ENCODE measurements around the gene ANKMY1. TPM values are rescaled to one million over a fixed set of nuclear protein-coding genes. Genes with fewer than 3 reads are reported as not detected.

ANKMY1 gene
- total RNA-seq, 1 experiment from 2014 or later: 28.3 TPM

DNA sequence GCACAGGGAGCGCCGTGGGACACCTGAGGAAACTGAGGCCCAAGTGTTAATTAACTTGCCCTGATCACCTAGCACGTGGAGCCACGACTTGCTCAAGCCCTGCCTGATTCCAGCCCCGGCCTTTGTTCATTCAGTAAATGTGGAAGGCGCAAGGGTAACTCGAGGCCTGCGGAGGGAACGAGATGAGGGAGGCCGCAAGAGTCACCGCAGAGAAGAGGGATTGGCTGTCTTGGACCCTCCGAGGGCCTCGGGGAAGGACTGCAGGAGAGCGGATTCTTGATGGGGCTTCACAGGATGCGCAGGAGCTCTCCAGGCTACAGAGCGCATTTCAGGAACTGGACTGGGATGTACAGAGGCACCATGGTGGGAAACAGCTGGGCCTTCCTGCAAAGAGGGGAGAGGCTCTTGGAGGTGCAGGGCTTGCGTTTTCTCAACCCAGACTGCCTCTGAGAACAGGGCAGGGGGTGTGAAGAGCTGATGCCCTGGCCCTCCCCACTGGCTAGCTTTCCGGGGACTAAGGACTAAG lies 511 bp upstream of the ANKMY1 start (continued):
- no peak for TF ChIP-seq TCF7L2 (IDR thresholded peaks at IDR 0.05; ENCODE audit: borderline replicate concordance, extremely low read depth, insufficient read depth, insufficient read length)
- no peak for TF ChIP-seq EZH2phosphoT487 (IDR thresholded peaks at IDR 0.05; ENCODE audit: borderline replicate concordance)
- no peak for TF ChIP-seq ZNF274 (IDR thresholded peaks at IDR 0.05; ENCODE audit: low read depth, low read length)

DNA sequence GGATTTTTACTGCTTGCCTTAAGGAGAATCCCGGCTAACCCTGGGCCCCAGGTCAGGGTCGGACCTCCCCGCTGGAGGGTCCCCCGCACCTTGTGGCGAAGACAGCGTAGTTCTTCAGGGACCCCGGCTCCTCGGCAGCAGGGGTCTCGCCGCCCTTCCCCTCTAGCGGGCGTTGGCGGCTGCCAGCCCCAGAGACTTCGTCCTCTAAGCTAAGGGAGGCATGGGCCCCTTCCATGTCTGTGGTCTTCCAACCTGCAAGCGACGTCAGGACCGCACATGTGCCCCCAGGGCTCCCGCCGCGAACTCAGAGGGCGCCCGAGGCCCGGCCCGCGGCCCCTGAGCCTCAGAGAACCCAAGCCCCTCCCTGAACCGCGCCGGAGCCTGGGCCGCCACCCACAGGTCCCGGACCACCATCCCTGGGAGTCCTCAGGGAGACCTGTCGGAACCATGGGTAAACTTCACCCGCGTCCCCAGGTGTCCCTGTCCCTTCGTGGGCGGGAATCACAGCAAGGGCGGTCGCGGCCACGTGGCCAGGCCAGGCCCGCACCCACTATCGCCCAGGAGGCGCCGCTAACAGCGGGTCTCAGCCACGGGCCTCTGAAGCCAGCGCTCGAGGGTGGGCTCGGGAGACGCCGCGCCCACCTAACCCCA lies 562 bp downstream of the ANKMY1 start:
- H3K4me2 ChIP-seq (ENCODE audit: low read length): no peak overlapping the region
- no peaks in the 10 kb centered on the region for H3K9me2 ChIP-seq (ENCODE audit: insufficient read depth)
- intact Hi-C loops (cut with micrococcal nuclease): no loop called here
- DNase-seq (ENCODE audit: low read depth, low spot score) (no peak), ATAC-seq (no peak)
- H4K20me1 ChIP-seq (ENCODE audit: insufficient read depth): no peaks in the 10 kb centered on the region
- H3K9ac ChIP-seq (ENCODE audit: low read length): no peak overlapping the region
- H3K4me1 ChIP-seq (ENCODE audit: control insufficient read depth in 1 of 2, insufficient read depth in 2 of 2, low read length in 2 of 2): peaks cover 14 to 27% of the 10 kb centered on the region in 2 experiments
- H2AFZ ChIP-seq (ENCODE audit: low read depth, low read length, poor library complexity, severe bottlenecking): no peak overlapping the region
- H3K27me3 ChIP-seq (ENCODE audit: insufficient read depth, low read length): no peaks in the 10 kb centered on the region
- H3K9me3 ChIP-seq (ENCODE audit: control insufficient read depth in 1 of 2, insufficient read depth in 1 of 2, low read depth in 1 of 2, low read length in 2 of 2): no peaks in the 10 kb centered on the region
- no TSS peak for BruUV-seq (replicated peaks)
- peaks cover 65% of the 10 kb centered on the region for H3K79me2 ChIP-seq (ENCODE audit: insufficient read depth, low read length)
- no peak for TF ChIP-seq ZFX (IDR thresholded peaks at IDR 0.05)
- no peak overlapping the region for H3K27ac ChIP-seq (ENCODE audit: low read depth, low read length)
- POLR2A ChIA-PET: interaction anchor here (1.4 kb wide), 1 partner anchor 8 kb away, joined by 4 read pairs; no protein-coding TSS in a partner anchor
- CTCF ChIA-PET: interaction anchor here (0.7 to 1.0 kb wide), 2 partner anchors 9 to 23 kb away, joined by 3 to 6 read pairs; no protein-coding TSS in a partner anchor
- H3K4me3 ChIP-seq (replicated peaks in 1 of 2; ENCODE audit: low read depth in 1 of 2, low read length in 2 of 2): no peak overlapping the region
- RAD21 ChIA-PET (ENCODE audit: low non-redundant PET in 1 of 2, low total read pairs in 2 of 2, uncharacterized antibody in 2 of 2, unreplicated experiment in 2 of 2): interaction anchor here in 1 of 2 experiments (1.5 kb wide), 1 partner anchor 8 kb away, joined by 4 read pairs; no protein-coding TSS in a partner anchor
- H3K36me3 ChIP-seq (ENCODE audit: control insufficient read depth in 1 of 2, insufficient read depth in 2 of 2, low read length in 2 of 2): 0 out of 4 replicates have a peak, but pooled peaks cover 0 to 2% of the 10 kb centered on the region in 2 experiments

DNA sequence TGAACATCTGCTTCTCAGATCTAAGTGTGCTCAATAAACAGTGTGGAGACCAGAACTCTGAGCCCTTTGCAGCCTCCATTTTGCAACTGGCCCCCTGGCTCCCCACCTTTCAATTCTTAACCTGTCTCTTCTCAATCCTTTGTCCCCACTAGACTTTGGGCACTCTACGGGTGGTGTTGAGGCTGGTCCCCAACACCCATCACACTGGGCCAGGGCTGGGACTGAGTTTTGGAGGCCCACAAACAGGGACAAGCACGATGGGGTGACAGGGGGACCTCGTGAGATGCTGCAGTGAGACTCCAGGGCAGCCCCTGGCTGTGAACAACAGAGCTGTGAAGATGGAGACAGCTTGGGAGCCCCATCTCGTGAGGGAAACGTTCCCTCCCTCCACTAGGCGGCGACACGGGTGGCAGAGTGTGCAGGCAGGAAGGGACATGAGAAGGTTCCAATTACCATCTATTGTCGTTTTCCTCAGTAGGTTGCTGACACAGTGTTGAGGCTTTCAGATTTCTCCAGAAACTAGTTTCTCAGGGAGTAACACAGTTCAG lies 1.2 kb downstream of the ANKMY1 start:
- POLR2A ChIA-PET: interaction anchor here (1.4 kb wide), 1 partner anchor 9 kb away, joined by 4 read pairs; no protein-coding TSS in a partner anchor
- Histone ChIP-seq H3K9me2 (ENCODE audit: insufficient read depth) (no peaks in the 10 kb centered on the region), H3K4me3 (replicated peaks in 1 of 2; ENCODE audit: low read depth in 1 of 2, low read length in 2 of 2) (no peak overlapping the region), H3K4me2 (ENCODE audit: low read length) (no peak overlapping the region), H3K4me1 (ENCODE audit: control insufficient read depth in 1 of 2, insufficient read depth in 2 of 2, low read length in 2 of 2) (peaks cover 9 to 22% of the 10 kb centered on the region in 2 experiments), H3K27me3 (ENCODE audit: insufficient read depth, low read length) (no peaks in the 10 kb centered on the region), H4K20me1 (ENCODE audit: insufficient read depth) (no peaks in the 10 kb centered on the region), H3K79me2 (ENCODE audit: insufficient read depth, low read length) (peaks cover 61% of the 10 kb centered on the region), H3K36me3 (ENCODE audit: control insufficient read depth in 1 of 2, insufficient read depth in 2 of 2, low read length in 2 of 2) (0 out of 4 replicates have a peak, but pooled peaks cover 0 to 2% of the 10 kb centered on the region in 2 experiments), H3K27ac (ENCODE audit: low read depth, low read length) (no peak overlapping the region), H3K9me3 (ENCODE audit: control insufficient read depth in 1 of 2, insufficient read depth in 1 of 2, low read depth in 1 of 2, low read length in 2 of 2) (no peaks in the 10 kb centered on the region), H3K9ac (ENCODE audit: low read length) (no peak overlapping the region), H2AFZ (ENCODE audit: low read depth, low read length, poor library complexity, severe bottlenecking) (no peak overlapping the region)
- DNase-seq (ENCODE audit: low read depth, low spot score): no peak
- 0 out of 2 replicates have a peak, but pooled peaks have one; percentile 15 for ATAC-seq
- RAD21 ChIA-PET (ENCODE audit: low non-redundant PET in 1 of 2, low total read pairs in 2 of 2, uncharacterized antibody in 2 of 2, unreplicated experiment in 2 of 2): interaction anchor here in 1 of 2 experiments (1.5 kb wide), 1 partner anchor 9 kb away, joined by 4 read pairs; no protein-coding TSS in a partner anchor
- BruUV-seq (replicated peaks): no TSS peak
- TF ChIP-seq, protein P1, sequence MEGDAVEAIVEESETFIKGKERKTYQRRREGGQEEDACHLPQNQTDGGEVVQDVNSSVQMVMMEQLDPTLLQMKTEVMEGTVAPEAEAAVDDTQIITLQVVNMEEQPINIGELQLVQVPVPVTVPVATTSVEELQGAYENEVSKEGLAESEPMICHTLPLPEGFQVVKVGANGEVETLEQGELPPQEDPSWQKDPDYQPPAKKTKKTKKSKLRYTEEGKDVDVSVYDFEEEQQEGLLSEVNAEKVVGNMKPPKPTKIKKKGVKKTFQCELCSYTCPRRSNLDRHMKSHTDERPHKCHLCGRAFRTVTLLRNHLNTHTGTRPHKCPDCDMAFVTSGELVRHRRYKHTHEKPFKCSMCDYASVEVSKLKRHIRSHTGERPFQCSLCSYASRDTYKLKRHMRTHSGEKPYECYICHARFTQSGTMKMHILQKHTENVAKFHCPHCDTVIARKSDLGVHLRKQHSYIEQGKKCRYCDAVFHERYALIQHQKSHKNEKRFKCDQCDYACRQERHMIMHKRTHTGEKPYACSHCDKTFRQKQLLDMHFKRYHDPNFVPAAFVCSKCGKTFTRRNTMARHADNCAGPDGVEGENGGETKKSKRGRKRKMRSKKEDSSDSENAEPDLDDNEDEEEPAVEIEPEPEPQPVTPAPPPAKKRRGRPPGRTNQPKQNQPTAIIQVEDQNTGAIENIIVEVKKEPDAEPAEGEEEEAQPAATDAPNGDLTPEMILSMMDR (IDR thresholded peaks at IDR 0.05 in 2 of 3, conservative IDR thresholded peaks at IDR 0.05 in 1 of 3; ENCODE audit: borderline replicate concordance in 1 of 3, insufficient read depth in 1 of 3, low read depth in 2 of 3, low read length in 2 of 3): peak in 2 of 3 experiments; percentile 61; a peak in 4 of 6 replicates
- no peak for TF ChIP-seq EZH2phosphoT487 (IDR thresholded peaks at IDR 0.05; ENCODE audit: borderline replicate concordance)
- CTCF ChIA-PET: interaction anchor here (0.7 to 1.0 kb wide), 2 partner anchors 9 to 23 kb away, joined by 3 to 6 read pairs; no protein-coding TSS in a partner anchor
- intact Hi-C loops (cut with micrococcal nuclease): no loop called here

Data from HCT116 (cell line).